ENCODE results near the gene CCDC80.

DNA sequence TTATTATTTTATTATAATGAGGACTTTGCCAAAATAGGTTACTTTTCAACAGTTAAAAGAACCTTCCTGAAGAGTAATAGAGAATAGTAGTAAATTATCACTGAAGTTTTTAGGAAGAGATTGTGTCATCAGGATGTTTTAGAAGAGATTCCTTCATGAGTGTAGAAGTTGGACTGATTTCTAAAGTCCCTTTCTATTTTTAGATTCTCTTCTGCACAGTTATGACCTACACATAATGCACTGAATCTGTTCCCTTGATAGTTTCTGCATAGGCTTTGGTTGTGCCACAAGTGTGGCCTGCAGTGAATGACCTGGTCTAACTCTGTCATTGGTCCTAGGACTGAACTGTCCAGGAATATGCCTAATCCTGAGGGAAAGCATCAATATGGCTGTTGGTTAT is 55.2 kb downstream of the CCDC80 start:
- TF ChIP-seq, protein P1, sequence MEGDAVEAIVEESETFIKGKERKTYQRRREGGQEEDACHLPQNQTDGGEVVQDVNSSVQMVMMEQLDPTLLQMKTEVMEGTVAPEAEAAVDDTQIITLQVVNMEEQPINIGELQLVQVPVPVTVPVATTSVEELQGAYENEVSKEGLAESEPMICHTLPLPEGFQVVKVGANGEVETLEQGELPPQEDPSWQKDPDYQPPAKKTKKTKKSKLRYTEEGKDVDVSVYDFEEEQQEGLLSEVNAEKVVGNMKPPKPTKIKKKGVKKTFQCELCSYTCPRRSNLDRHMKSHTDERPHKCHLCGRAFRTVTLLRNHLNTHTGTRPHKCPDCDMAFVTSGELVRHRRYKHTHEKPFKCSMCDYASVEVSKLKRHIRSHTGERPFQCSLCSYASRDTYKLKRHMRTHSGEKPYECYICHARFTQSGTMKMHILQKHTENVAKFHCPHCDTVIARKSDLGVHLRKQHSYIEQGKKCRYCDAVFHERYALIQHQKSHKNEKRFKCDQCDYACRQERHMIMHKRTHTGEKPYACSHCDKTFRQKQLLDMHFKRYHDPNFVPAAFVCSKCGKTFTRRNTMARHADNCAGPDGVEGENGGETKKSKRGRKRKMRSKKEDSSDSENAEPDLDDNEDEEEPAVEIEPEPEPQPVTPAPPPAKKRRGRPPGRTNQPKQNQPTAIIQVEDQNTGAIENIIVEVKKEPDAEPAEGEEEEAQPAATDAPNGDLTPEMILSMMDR (conservative IDR thresholded peaks at IDR 0.05; ENCODE audit: low read length), result no peak
- TF ChIP-seq EZH2phosphoT487 (IDR thresholded peaks at IDR 0.05; ENCODE audit: borderline replicate concordance, low read depth, low read length), result no peak

Data from OCI-LY7 (cell line).